ENCODE measurements around the gene JAM3.

The JAM3 gene

GRCh38 chr11:134199531-134199930, 130.7 kb downstream of the JAM3 start:
- Histone ChIP-seq H3K4me3 (ENCODE audit: low read depth in 1 of 5, low read length in 5 of 5) (no peak overlapping the region), H3K9ac (ENCODE audit: low read length in 5 of 5) (no peak overlapping the region), H3K9me3 (ENCODE audit: control insufficient read depth in 5 of 5, low read length in 5 of 5) (no peaks in the 10 kb centered on the region), H3K36me3 (ENCODE audit: control insufficient read depth in 5 of 5, insufficient read depth in 5 of 5, low read length in 5 of 5) (peaks cover 33 to 45% (median 38%) of the 10 kb centered on the region in 5 donors), H3K4me1 (ENCODE audit: control insufficient read depth in 5 of 5, insufficient read depth in 5 of 5, low read length in 5 of 5) (no peaks in the 10 kb centered on the region), H3K27ac (ENCODE audit: low read depth, low read length) (no peak overlapping the region), H3K27me3 (ENCODE audit: control insufficient read depth in 5 of 5, insufficient read depth in 4 of 5, low read length in 5 of 5) (no peaks in the 10 kb centered on the region)

- no peak overlapping the region for H3K27ac ChIP-seq (ENCODE audit: low read depth, low read length)
- H3K9ac ChIP-seq (ENCODE audit: low read length in 5 of 5) = no peak overlapping the region
- H3K27me3 ChIP-seq (ENCODE audit: control insufficient read depth in 5 of 5, insufficient read depth in 4 of 5, low read length in 5 of 5) = no peaks in the 10 kb centered on the region
- H3K4me3 ChIP-seq (ENCODE audit: low read depth in 1 of 5, low read length in 5 of 5) = no peak overlapping the region
- no peaks in the 10 kb centered on the region for H3K9me3 ChIP-seq (ENCODE audit: control insufficient read depth in 5 of 5, low read length in 5 of 5)
- H3K36me3 ChIP-seq (ENCODE audit: control insufficient read depth in 5 of 5, insufficient read depth in 5 of 5, low read length in 5 of 5) = peaks cover 37 to 49% (median 42%) of the 10 kb centered on the region in 5 donors
- no peaks in the 10 kb centered on the region for H3K4me1 ChIP-seq (ENCODE audit: control insufficient read depth in 5 of 5, insufficient read depth in 5 of 5, low read length in 5 of 5)
Observed at GRCh38 chr11:134200688-134201087, 131.8 kb downstream of the JAM3 start.

Measured in subcutaneous abdominal adipose tissue (tissue), 5 donors.